GM03348 (cell line): ENCODE data around the gene GSK3B.
A peak's percentile ranks its signal among the peaks of the same experiment; 100 is the strongest.

Experiments used
- DNase-seq: peaks from one replicate; pipeline ENCODE4 v3.0.0; 2012; ENCODE audit warnings: low spot score

Gene GSK3B

GRCh38 chr3:119880966-119881365, 213.3 kb downstream of the GSK3B start:
- DNase-seq: no peak

DNA sequence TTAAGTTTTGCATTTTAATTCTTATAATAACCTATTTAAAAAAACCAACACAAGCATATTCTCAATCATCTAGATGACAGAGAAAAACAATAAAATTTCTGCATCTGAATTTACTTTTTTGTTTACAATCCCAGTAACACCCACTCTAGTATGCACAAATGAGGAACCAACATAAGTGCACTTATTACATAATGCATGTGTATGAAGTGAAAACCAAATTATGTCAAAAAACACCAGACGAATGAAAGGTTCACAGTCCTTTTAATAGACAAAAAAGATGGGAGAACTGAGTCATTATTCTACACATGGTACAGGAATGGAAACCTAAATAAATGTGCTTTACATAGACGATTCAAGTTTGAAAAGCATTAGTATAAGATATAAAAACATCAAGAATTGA, 220.6 kb downstream of the GSK3B start:
- DNase-seq: no peak

- DNase-seq: no peak
Measured at GRCh38 chr3:119872773-119873172, 221.5 kb downstream of the GSK3B start.

DNA sequence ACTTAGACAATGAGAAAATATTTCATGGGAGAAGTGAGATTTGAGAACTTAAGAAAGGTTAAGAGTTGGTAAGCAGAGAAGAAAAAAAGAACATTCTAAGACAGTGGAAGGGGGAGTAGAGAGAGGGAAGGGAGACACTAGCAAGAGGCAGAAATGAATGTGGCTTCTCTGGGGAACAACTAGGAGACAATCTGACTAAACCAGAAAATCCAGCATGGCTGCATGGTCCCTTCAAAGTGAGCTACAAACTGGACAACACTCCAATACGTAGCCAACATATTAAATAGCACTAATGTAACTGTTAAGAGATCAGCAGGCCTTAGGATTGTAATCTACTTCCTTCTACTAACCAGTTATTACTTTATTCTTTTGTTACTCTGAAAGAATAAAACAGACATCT, 222.7 kb downstream of the GSK3B start:
- no peak for DNase-seq

DNA sequence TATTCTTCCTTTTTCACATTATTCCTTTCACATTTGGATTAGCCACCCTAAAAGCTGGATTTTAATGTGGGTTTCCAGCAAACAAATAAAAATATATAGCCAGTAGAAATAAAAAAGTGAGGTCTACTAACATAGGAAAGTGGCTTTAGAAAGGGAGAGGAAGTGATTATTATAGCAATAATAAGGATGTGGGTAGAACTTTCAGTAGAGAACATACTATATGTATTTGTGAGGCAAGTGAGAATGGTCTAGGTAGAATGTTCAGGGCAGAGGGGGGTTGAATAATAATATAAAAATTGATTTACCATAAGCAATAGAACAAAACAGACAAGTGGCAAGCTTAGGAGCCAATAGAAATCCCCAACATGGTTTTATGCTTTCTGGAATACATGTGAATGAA, 223.7 kb downstream of the GSK3B start:
- DNase-seq: no peak

GRCh38 chr3:119864476-119864875, 229.8 kb downstream of the GSK3B start:
- DNase-seq: no peak

DNA sequence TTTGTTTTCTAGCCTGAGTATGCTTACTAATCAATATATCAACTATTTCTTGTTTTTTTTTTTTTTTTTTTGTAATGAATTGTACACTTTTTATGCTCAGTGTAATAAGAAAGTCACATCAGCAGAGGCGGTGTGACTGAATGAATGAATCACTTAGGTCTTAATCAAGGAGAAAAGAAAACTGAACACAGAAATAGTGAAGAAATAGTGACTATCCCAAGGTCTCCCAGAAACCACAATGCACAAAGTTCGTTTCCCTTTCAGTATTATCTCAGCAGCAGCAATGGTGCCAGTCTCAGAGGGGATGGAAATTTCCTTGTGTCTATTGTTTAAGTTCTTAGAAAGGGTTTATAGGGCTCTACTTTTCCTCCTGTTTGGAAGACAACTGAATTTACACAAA, 231.6 kb downstream of the GSK3B start:
- DNase-seq: no peak

GRCh38 chr3:119861681-119862080, 232.6 kb downstream of the GSK3B start:
- DNase-seq: no peak

DNA sequence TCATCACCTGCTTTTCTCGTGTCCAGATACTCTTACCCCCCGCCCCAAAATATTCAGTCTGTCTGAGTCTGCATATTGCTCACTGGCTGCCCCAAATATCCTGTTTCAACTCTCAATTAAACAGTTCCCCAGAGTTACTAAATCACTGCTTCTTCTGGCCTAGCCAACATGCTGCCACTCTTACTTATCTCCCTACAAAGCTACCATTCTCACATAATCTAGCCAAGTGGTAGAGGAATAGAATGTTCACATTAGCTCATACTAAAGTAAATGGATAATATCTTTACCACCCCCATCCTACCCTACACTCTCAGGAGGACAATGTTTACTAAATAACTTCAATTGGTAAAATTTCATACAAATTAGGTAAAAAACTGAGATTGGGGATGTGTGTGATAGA, 234.5 kb downstream of the GSK3B start:
- no peak for DNase-seq

GRCh38 chr3:119858957-119859356, 235.3 kb downstream of the GSK3B start:
- no peak for DNase-seq

DNA sequence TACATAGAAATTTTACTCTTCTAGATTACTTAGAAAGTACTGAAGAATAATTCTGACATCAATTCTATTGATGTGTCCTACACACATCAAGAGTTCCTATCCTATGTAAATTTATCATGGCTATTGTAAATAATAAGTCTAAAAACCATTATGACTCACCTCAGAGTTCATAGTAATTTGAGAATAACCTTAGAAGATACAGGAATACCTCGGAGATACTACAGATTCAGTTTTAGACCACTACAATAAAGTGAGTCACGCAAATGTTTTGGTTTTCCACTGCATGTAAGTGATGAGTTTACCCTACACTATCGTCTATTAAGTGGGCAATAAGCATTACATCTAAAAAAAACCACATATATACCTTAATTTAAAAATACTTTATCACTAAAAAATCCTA, 237.6 kb downstream of the GSK3B start:
- no peak for DNase-seq

GRCh38 chr3:119849126-119849525, 245.1 kb downstream of the GSK3B start:
- no peak for DNase-seq

DNA sequence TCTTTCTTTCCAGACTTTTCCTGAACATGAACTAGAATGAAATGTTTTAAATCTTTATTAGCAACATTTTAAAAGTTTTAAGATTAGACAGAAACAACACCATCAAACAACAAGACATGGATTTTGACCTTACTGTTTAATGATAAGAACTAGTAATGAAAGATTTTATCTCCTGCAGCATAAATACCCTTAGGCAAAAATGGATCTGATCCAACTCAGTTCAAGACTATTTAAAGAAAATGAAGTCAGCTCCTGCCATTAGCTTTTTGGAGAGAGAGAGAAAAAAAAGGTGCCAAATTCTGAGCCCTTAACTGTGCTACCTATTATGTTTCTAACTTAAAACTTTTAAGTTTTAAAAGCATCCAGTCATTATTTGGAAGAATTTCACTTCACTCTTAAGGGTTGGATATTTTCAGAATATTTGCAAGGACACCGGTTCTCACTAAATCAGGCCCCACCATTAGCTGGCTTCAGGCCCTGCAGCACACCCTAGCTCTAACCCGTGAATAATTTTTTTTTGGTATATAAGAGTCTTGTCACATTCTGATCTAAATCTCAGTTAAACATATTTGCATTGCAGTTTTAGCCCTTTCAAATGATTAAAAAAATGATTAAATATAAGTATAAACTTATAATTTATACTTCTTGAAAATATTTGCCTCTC, 252.3 kb downstream of the GSK3B start:
- DNase-seq: no peak

- no peak for DNase-seq
Measured at GRCh38 chr3:119835556-119835955, 258.7 kb downstream of the GSK3B start.

DNA sequence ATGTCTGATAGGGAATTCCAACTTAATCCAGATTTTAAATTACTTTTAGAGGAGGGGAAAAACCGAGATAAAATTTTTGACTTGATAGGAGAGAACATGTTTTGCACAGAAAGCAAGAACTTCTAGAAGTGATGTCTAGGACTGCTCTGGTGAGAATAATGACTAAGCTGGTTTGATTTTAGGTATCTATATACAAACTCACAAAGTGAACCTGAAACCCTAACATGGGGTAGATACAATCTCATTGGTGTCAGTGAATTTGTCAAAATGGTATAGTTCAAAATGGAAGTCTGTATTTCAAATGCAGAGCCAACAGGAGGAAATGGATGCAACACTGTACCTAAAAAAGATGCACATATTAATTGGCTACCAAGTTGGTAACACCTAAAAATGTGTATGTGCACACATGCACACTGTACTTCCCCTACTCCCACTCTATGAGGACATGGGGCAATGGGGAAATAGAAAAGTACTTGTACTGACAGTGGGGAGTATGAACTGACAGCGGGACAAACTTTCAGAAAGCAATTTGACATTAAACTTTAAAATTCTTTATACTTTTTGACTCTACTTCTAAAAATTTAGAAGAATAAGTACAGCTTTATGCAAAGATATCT, 259.4 kb downstream of the GSK3B start:
- DNase-seq: no peak

- peak; percentile 28 for DNase-seq
Measured at GRCh38 chr3:119831941-119832371, 262.3 kb downstream of the GSK3B start.

- no peak for DNase-seq
Measured at GRCh38 chr3:119831022-119831421, 263.2 kb downstream of the GSK3B start.

GRCh38 chr3:119829420-119829819, 264.8 kb downstream of the GSK3B start:
- no peak for DNase-seq

DNA sequence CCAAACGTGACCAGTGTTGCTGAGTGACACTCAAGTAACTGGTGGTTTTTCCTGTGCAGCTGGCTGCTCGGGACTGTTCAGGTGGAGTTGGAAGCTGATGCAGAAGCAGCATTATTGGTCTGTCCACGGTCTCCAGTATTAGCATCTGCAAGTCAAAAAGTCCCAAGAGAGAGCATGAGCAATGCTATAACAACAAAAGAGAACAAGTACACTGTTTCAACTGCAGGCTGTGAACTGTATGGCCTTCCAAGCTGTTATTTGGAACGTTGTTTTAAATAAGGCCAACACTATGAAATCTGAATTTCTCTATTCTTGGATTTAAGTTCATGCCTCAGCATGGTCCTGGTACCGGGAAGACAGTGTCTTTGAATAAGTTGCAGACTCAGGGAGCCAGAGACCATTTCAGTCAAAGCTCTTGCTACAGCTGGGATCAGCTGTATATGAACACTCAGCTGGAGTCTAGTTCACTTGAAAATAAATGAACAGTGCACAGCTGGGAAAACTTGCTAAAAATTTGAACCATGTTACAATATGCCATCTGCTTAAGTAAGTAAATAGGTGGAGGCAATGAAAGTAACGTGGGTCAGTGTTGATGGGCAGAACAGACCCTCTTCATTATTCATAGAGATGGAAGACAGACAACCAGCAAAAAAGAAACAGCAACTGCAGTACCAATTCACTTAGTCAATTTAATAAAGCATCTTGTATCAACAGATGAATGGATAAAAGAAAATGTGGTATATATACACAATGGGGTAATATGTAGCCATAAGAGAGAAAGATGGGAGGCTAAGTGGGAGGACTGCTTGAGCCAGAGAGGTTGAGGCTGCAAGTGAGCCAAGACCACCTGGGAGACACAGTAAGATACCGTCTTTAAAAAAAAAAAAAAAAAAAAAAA, 267.3 kb downstream of the GSK3B start:
- no peak for DNase-seq

- DNase-seq: no peak
Measured at GRCh38 chr3:119825820-119826219, 268.4 kb downstream of the GSK3B start.

- no peak for DNase-seq
Measured at GRCh38 chr3:119819806-119820205, 274.4 kb downstream of the GSK3B start.

DNA sequence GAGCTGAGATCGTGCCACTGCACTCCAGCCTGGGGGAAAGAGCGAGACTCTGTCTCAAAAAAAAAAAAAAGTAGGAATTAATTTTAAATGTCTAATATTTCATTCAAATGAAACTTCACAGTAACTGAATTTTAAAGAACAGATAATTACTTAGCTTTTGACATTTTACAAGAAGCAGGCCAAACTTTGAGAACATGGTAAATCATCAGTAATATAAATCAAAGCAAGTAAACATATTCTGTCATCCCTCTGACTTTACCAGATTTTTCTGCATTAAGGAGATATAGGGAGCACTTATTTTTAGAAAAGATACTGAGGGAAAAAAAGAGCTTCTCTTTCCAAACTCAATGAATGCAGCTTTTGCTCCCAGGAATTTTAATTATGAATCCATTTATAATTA, 275.3 kb downstream of the GSK3B start:
- no peak for DNase-seq
